NCI-H2029 (cell line): ENCODE results near the gene ELAPOR1.
"Not testable (repeated sequence)": the region's sequence is repeated elsewhere in the genome, so short reads cannot be mapped to it uniquely, and the experiment has no call there.

Experiments
- DNase-seq: peaks from one replicate; lab custom pipeline; 2025; lab: John Stamatoyannopoulos, UW

Gene ELAPOR1

DNA sequence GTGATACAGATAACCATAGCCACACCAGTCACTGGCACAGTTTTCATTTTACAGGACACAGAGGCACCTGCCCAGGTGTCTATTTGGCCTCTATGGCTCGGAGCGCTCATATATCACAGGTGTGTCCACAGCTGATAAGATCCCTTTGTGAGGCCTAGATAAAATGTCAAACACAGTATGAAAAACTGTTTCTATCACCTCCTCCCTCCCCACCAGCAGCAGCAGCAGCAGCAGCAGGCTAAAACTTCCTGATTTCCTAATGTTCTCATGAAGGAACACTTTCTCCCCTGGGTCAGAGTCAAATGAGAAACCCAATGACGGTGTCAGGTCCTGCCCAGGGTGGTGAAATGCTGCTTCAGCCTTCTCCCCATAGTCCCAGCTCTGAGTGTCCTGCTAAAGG is 24.4 kb downstream of the ELAPOR1 start:
- DNase-seq = no peak

DNA sequence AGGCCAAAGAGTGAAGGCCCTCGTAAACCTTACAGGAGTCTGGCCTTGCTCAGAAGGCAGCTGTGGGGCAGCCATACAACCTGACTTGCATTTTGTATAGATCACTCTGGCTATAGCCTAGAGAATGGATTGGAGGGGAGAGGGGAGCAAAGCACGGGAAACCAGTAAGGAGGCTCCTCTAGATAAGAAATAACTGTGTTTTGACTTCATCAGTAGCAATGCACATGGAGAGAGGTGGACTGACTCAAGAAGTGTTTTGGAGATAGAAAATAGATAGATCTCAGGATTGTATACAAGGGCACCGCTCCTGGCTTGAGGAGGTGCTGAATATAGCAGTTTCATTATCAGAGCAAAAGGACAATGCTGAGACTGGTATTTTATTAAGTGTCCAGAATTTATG is 26.5 kb downstream of the ELAPOR1 start:
- no peak for DNase-seq

DNA sequence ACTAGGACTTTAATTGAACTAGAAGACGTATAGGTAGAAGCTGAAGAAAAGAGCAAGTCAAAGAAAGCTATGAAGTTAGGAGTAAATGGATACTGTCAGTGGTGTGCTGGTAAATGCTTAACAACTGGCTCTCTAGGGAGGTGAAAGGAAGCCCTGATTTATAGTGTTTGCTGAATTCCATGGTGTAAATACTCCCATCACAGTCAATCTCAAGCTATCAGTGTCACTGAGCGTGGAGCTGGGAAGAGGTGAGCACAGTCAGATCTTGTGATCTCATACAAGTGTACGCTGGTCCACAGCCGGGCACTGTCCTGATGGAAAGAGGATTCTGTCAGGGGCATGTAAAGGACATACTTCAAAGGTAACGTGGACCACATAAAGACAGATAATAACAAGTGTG is 28.3 kb downstream of the ELAPOR1 start:
- DNase-seq = no peak

DNA sequence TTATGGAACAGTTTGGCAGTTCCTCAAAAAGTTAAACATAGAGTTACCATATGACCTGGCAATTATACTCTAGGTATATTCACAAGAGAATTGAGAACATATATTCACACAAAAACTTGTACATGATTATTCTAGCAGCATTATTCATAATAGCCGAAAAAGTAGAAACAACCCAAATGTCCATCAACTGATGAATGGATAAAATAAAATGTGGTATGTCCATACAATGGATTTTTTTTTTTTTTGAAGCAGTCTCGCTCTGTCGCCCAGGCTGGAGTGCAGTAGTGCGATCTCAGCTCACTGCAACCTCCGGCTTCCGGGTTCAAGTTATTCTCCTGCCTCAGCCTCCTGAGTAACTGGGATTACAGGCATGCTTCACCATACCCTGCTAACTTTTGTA is 28.8 kb downstream of the ELAPOR1 start:
- DNase-seq = not testable (repeated sequence)

DNA sequence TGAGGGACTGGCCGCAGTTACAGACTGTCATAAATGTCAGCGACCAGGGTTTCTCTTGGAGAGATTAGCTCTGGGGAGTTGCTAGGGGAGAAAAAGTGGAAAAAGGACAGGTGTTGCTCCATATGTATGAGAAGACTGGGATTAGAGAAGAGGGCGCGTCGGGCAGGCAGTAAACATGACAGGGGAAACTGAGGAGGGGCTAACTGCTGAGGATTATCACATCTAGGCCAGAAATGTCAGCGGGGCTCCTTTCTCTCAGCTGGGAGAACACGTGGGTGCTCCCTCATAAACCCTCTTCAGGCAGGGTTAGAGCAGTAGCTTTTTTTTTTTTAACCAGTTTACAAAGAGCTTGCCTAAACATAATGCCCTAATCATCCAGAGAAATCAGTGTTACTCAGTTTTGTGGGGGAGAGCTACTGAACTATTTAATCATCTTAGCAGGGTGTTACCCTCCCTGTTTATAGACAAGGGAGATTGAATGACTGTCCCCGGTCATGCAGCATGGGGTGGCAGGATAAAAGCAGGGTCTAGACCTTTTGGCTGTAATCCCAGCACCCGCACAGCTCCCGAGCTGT is 35.2 kb downstream of the ELAPOR1 start:
- no peak for DNase-seq

DNA sequence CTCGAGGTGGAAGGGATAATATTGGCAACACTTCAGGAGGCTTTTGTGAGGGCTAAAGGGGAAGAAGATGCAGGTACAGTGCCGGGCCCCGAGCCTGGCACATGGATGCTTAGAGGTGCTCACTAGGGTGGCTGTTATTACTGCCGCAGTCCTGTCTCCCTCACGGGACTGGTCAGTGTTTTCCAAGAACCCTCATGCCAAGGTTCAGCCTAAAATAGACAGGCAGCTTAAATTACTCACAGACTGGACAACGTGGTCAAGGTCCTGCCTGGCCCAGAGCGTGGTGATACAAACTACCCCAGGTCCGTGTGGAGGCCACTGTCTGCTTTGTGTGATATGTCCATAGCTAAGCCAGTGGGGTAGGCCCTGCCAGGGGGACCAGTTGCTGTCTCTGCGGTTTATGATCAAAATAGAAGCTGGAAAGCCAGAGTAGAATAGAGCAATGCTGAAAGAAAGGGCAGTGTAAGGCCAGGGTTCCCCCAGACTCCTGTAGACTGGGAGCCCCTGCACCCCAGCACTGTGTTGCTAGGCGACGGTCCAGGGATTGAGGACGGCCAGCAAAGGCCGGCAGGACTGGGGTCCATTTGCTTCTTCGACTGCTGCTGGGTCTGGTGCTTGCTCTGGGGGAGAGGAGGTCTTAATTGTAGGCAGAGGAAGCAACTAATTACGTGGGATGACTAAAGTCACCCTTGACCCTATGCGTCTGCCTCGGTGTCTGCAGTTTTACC is 36.1 kb downstream of the ELAPOR1 start:
- no peak for DNase-seq

DNA sequence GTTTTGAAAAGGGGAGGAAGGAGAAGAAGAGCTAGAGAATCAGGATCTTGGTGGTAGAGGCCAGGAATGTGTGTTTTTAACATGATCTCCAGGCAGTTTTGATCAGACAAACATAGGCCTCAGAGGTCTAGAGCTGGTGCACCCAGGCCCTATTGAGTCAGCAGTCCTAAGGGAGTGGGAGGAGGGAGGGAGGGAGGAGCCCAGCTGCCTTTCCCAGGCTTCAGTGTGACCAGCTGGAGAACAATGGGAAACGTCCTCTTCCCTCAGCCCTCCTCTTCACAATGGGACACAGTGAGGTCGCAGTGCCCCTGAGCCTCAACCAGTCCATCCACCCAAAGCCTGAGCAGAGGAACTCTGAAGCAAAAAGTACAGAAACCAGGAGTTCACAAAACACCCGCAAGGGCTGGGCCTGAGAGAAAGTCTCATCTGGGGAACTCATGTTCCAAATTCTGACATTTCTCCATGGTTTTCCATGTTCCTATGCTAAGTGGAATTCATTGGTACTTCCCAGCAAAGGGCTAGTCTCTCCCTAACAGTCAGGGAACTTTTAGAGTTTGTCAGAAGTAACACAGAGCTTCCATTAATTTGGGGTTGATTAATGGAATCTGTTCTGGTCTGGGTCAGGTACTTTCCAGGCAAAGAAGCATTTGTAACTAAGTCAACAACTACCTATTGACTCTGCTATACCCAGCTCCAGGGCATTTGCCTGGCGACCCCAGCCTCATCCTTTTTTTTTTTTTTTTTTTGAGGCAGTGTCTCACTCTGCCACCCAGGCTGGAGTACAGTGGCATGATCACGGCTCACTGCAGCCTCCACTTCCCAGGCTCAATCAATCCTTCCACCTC is 37.5 kb downstream of the ELAPOR1 start:
- DNase-seq = peak; percentile 59

DNA sequence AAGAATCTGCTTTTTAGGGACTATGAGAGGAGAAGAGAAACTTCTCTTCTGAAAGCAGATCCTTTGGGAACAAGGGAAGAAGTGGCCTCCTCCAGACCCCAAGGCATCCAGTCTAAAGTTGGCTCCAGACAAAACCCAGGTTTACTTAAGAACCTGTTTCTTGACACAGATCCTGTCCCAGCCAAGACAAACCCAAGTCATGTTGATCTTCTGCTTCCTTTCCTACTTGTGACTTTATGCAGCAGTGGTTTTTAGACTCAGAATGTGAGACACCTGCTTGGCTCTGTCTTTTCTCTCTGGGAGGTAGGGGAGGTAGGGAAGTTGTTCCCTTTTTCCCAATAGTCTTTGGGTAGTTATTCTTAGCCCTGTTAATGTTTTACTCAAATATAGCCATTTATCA is 38.3 kb downstream of the ELAPOR1 start:
- DNase-seq = no peak

DNA sequence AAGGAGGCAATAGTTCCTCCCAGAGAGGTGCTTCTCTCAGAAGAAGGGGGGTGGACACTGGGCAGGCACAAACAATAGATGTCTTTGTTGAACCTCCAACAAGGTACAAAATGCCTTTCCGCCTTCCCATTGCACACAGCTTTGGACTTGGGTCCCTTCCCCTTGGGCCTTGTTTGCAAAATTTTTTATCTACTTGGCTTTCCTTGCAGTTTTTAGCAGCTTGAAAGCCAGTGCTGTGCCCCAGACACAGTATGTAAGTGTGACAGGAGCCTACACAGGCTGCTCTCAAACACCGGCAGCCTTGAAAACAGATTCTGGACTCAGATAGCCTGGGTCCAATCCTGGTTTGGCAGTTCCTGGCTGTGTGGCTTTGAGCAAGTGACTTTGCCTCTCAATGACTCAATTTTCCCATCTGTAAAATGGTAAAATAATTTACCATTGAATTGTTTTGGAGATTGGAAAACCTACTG is 43.0 kb downstream of the ELAPOR1 start:
- DNase-seq = no peak

DNA sequence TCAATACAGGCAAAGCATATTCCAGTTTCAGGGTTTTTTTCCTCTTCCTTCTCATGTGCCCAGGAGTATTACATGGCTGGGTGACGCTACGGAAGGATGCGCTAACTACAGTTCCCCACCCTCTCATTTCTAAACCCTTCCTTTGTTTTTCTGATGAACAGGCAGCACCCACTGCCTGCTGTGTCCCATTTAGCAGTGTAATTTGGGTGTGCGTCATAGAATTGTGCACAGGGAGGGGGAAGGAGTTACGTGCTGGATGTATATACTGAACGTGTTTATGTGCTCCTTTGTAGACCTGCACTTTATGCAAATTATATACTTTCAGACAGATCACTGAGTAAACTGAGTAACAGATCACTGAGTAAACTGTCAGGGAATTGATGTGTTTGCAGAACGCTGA is 44.5 kb downstream of the ELAPOR1 start:
- no peak for DNase-seq

DNA sequence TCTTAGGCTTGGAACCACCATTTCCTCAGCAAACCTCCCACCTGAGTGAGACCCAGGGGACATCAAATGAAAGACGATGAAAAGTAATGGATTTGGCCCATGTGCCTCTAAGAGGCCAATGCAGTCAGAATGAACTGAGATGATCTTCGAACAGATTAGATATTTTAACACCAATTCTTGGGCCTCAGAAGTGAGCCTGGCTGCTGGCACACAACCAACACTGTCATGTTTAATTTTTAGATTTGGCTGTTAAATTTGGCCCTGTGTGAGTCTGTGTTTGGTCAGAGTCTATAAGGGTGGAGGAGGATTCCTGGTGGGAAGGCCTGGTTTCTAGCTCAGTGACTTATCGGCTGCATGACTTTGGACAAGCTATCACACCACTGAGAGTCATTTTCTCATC is 45.4 kb downstream of the ELAPOR1 start:
- no peak for DNase-seq

DNA sequence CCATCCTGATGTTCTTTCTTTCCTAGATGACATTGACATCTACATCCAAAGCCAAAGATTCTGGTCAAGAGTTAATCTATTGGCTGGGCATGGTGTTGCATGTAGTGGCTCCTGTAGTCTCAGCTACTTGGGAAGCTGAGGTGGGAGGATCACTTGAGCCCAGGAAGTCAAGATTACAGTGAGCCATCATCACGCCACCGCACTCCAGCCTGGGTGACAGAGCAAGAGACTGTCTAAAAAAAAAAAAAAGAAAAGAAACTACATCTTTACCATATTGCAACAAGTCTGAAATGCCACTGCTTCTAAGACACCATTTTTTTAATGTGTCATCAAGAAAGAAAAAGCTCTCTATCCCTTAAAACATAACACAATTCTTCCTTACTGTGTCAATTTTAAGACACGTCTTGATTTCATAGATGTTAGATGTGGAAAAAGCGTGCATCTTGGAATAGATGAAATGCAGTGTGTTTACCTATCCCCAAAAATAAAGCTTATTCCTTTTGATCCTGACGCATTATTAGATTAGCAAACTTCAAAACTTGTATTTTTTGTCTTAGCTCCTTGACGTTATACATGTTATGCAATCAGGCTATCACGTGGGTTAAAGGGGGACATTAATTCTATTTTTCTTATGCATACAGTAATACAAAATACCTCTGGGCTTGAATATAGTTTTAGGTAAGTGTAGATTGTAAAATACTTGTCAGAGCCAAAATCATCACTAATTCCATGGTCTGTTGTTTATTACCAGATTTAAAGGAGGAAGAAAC is 46.3 kb downstream of the ELAPOR1 start:
- DNase-seq = no peak

DNA sequence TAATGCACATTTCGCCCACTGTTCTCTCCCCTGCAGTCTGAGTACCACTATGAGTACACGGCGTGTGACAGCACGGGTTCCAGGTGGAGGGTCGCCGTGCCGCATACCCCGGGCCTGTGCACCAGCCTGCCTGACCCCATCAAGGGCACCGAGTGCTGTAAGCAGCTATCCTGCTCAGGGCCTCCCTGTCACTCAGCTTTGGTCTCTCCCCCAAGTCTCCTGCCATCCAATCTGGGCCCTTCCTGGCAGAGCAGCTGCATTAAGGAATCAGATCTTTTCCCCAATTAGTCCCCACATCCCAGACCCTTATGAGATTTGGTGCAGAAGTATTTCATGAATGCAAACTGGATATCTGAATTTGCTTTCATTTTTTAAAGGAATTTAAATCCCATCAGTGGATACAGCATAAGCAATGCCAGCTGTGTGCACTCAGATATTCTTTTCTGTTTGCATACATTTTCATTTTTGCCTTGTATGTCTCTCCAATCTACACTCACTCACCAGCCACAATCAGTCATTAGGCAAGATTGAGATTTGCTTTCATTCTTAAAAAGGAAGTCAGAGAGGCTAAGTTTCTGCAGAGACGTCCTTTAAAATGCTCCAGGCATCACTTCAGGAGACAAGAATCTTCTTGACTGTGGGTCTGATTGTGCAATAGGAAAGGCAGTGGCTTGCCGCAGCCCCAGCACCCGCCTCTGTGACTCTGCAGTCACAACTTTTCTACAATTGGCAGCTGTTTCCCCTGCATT is 48.1 kb downstream of the ELAPOR1 start:
- no peak for DNase-seq

DNA sequence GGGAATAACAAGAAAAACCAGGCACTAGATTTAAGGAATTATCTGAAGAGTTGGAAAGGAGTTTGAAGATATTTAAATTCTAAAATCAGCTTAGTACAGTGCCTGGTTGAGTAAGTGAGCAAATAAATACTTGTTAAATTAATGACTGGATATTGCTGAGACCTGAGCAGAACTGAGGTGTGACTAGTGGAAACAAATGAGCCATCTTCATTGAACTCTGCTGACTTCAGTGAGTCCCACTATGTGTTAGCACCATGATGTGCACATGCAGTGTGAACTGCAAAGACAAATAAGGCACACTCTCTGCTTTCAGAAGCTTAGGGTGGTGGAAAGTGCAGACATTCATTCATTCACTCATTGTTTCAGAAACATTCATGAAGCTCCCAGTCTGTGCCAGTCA is 48.7 kb downstream of the ELAPOR1 start:
- no peak for DNase-seq

DNA sequence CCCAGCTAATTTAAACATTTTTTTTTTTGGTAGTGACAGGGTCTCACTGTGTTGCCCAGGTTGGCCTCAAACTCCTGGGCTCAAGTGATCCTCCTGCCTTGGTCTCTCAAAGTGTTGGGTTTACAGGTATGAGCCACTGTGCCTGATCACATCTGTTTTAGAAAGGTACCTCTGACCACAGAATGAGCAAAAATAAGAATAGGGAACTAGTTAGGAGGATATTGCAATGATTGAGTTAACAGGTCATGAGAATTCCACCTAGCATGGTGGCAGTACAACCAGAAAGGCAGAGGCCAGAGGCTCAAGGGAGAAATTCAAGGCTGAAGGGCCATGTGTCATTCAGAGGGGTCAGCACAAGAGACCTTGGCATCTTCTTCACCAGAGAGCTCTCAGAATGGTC is 49.6 kb downstream of the ELAPOR1 start:
- DNase-seq = no peak
